HepG2 (cell line): ENCODE data around the gene RMI2. TPM values are rescaled to one million over a fixed set of nuclear protein-coding genes. Genes with fewer than 3 reads are reported as not detected.

Source experiments
- ATAD3A ChIP-seq: sonication (generic); formaldehyde crosslinking; IDR thresholded peaks from 2 replicates; pipeline ENCODE4 v1.4.0; 2020; ENCODE audit warnings: missing genetic modification reagents
- CBX5 ChIP-seq: sonication (generic); formaldehyde crosslinking; IDR thresholded peaks from 2 replicates; pipeline ENCODE4 v1.4.0; 2020; ENCODE audit warnings: missing genetic modification reagents, borderline replicate concordance
- DPF2 ChIP-seq: sonication (generic); formaldehyde crosslinking; IDR thresholded peaks from 2 replicates; pipeline ENCODE4 v1.4.0; 2020; ENCODE audit warnings: mild to moderate bottlenecking, low read depth, missing genetic modification reagents, borderline replicate concordance
- EEA1 ChIP-seq: sonication (generic); formaldehyde crosslinking; IDR thresholded peaks from 2 replicates; pipeline ENCODE4 v1.5.1; 2020; ENCODE audit warnings: mild to moderate bottlenecking, missing genetic modification reagents, borderline replicate concordance
- KDM6A ChIP-seq: IDR thresholded peaks from 2 replicates; pipeline ENCODE4 v1.6.1; 2016; ENCODE audit warnings: low read depth
- KLF11 ChIP-seq: IDR thresholded peaks from 2 replicates; pipeline ENCODE4 v1.6.1; 2016; ENCODE audit warnings: missing compliant biosample characterization
- KLF9 ChIP-seq: IDR thresholded peaks from 2 replicates; pipeline ENCODE4 v1.6.1; 2016; ENCODE audit warnings: low read depth
- SETDB1 ChIP-seq: sonication (generic); formaldehyde crosslinking; IDR thresholded peaks from 2 replicates; pipeline ENCODE4 v1.5.1; 2020; ENCODE audit warnings: missing genetic modification reagents, mild to moderate bottlenecking, borderline replicate concordance
- SIN3B ChIP-seq: fragments of 150-350 bp; IDR thresholded peaks from 2 replicates; pipeline ENCODE4 v1.6.1; 2014; ENCODE audit warnings: low read length
- SMARCC2 ChIP-seq: fragments of 450-650 bp; IDR thresholded peaks from 2 replicates; pipeline ENCODE4 v1.6.1; 2017; ENCODE audit warnings: antibody characterized with exemption, mild to moderate bottlenecking
- ZNF331 ChIP-seq: sonication (generic); formaldehyde crosslinking; IDR thresholded peaks from 2 replicates; pipeline ENCODE4 v1.4.0; 2020; ENCODE audit warnings: missing genetic modification reagents
- ZNF766 ChIP-seq: sonication (generic); formaldehyde crosslinking; IDR thresholded peaks from 2 replicates; pipeline ENCODE4 v1.5.0; 2020; ENCODE audit warnings: missing genetic modification reagents, borderline replicate concordance
- polyA plus RNA-seq, 8 experiments: library from polyadenylated mRNA; depleted of rRNA in 3 of 8; stranded (reverse) in 7 of 8; unstranded in 1 of 8; fragments of >200 nt; fragmentation: Illumina TruSeq in 4 of 8; extraction: Trizol in 4 of 8; gene quantifications; 2 replicates each; pipeline versions ENCODE4 v1.2.1 to v1.2.3, GENCODE V29; 2011 to 2016; ENCODE audit warnings: low read depth in 4 of 8, missing spikeins in 1 of 8, mixed read lengths in 1 of 8; ENCODE audit not compliant: insufficient read depth in 1 of 8
- total RNA-seq, 5 experiments: library from RNA; depleted of rRNA; stranded (reverse); fragments of >200 nt; fragmentation: Illumina TruSeq; extraction: Trizol; gene quantifications; 2 replicates each; pipeline ENCODE4 v1.2.3, GENCODE V29; 2016; ENCODE audit warnings: low read depth in 1 of 5
- TF ChIP-seq, protein P1 (sequence below): sonication (generic); formaldehyde crosslinking; IDR thresholded peaks from 2 replicates; pipeline ENCODE4 v1.4.0; 2020; ENCODE audit warnings: missing genetic modification reagents
- TF ChIP-seq, protein P2 (sequence below): sonication (generic); formaldehyde crosslinking; IDR thresholded peaks from 2 replicates; pipeline ENCODE4 v1.4.0; 2020; ENCODE audit warnings: missing genetic modification reagents, borderline replicate concordance
- TF ChIP-seq, protein P3 (sequence below): sonication (generic); formaldehyde crosslinking; IDR thresholded peaks from 2 replicates; pipeline ENCODE4 v1.4.0; 2020; ENCODE audit warnings: mild to moderate bottlenecking, missing genetic modification reagents
- TF ChIP-seq, protein P4 (sequence below): sonication (generic); formaldehyde crosslinking; IDR thresholded peaks from 2 replicates; pipeline ENCODE4 v1.5.0; 2020; ENCODE audit warnings: mild to moderate bottlenecking, missing genetic modification reagents, borderline replicate concordance

Gene RMI2
- total and polyA plus RNA-seq, 2 of the 13 experiments (the other 11 are each of a cell fraction or from before 2014, with no cell fraction given), result 24.5 to 55.7 TPM

DNA sequence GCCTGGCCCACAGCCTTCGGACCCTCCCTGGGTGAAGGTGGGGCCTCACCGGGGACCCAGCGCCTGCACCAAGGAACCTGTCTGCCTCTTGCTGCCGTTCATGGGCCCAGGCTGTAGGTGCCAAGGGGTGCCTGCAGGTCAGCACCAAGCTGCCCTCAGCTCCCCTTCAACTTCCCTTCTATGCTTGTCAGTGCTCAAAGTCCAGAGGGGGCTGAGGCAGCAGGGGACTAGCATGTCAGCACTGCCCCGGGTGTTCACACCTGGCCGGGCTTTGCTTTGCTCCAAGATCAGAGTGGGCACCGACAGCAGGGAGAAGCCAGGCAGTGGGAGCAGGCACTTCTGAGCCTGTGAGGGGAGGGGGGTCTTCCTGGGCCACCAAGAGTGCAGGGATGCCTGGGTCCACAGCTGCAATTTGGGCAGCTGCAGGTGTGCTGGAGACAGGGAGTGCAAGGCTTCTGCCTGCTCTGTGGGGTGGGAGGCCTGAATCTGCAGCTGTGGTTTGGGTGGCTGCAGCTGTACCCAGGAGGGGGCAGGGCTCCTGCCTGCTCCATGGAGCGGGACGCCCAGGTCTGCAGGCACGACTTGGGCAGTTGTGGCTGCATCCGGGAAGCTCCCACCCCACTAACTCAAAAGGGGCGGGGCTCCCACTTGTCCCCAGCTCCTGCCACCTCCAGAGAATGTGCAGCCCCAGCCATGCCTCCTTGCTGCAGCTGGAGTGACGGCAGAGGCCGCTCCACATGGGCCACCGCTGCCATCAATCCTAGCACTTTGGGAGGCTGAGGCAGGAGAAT, 36.6 kb upstream of the RMI2 start (continued):
- peak; percentile 49; the same call in 1 of the 2 replicates for TF ChIP-seq DPF2 (CRISPR knock-in tag)
- TF ChIP-seq KDM6A, result peak; percentile 63
- no peak for TF ChIP-seq ATAD3A
- TF ChIP-seq, protein P1, sequence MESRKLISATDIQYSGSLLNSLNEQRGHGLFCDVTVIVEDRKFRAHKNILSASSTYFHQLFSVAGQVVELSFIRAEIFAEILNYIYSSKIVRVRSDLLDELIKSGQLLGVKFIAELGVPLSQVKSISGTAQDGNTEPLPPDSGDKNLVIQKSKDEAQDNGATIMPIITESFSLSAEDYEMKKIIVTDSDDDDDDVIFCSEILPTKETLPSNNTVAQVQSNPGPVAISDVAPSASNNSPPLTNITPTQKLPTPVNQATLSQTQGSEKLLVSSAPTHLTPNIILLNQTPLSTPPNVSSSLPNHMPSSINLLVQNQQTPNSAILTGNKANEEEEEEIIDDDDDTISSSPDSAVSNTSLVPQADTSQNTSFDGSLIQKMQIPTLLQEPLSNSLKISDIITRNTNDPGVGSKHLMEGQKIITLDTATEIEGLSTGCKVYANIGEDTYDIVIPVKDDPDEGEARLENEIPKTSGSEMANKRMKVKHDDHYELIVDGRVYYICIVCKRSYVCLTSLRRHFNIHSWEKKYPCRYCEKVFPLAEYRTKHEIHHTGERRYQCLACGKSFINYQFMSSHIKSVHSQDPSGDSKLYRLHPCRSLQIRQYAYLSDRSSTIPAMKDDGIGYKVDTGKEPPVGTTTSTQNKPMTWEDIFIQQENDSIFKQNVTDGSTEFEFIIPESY (CRISPR knock-in tag), result no peak; the same call in 1 of the 2 replicates
- TF ChIP-seq SETDB1 (CRISPR knock-in tag), result no peak
- no peak for TF ChIP-seq KLF9 (CRISPR knock-in tag)
- TF ChIP-seq, protein P2, sequence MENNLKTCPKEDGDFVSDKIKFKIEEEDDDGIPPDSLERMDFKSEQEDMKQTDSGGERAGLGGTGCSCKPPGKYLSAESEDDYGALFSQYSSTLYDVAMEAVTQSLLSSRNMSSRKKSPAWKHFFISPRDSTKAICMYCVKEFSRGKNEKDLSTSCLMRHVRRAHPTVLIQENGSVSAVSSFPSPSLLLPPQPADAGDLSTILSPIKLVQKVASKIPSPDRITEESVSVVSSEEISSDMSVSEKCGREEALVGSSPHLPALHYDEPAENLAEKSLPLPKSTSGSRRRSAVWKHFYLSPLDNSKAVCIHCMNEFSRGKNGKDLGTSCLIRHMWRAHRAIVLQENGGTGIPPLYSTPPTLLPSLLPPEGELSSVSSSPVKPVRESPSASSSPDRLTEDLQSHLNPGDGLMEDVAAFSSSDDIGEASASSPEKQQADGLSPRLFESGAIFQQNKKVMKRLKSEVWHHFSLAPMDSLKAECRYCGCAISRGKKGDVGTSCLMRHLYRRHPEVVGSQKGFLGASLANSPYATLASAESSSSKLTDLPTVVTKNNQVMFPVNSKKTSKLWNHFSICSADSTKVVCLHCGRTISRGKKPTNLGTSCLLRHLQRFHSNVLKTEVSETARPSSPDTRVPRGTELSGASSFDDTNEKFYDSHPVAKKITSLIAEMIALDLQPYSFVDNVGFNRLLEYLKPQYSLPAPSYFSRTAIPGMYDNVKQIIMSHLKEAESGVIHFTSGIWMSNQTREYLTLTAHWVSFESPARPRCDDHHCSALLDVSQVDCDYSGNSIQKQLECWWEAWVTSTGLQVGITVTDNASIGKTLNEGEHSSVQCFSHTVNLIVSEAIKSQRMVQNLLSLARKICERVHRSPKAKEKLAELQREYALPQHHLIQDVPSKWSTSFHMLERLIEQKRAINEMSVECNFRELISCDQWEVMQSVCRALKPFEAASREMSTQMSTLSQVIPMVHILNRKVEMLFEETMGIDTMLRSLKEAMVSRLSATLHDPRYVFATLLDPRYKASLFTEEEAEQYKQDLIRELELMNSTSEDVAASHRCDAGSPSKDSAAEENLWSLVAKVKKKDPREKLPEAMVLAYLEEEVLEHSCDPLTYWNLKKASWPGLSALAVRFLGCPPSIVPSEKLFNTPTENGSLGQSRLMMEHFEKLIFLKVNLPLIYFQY (CRISPR knock-in tag), result no peak; the same call in 1 of the 2 replicates
- TF ChIP-seq, protein P3, sequence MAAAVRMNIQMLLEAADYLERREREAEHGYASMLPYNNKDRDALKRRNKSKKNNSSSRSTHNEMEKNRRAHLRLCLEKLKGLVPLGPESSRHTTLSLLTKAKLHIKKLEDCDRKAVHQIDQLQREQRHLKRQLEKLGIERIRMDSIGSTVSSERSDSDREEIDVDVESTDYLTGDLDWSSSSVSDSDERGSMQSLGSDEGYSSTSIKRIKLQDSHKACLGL (CRISPR knock-in tag), result peak; percentile 44; the same call in 1 of the 2 replicates
- TF ChIP-seq CBX5 (CRISPR knock-in tag), result peak; percentile 69; the same call in 1 of the 2 replicates
- TF ChIP-seq, protein P4, sequence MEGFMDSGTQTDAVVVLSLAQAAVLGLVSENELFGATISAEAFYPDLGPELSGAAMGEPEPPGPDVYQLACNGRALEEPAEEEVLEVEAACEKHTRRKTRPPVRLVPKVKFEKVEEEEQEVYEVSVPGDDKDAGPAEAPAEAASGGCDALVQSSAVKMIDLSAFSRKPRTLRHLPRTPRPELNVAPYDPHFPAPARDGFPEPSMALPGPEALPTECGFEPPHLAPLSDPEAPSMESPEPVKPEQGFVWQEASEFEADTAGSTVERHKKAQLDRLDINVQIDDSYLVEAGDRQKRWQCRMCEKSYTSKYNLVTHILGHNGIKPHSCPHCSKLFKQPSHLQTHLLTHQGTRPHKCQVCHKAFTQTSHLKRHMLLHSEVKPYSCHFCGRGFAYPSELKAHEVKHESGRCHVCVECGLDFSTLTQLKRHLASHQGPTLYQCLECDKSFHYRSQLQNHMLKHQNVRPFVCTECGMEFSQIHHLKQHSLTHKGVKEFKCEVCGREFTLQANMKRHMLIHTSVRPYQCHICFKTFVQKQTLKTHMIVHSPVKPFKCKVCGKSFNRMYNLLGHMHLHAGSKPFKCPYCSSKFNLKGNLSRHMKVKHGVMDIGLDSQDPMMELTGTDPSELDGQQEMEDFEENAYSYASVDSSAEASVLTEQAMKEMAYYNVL (CRISPR knock-in tag), result peak; percentile 81; the same call in 1 of the 2 replicates
- TF ChIP-seq SMARCC2, result no peak
- TF ChIP-seq SIN3B, result no peak
- TF ChIP-seq KLF11, result no peak
- TF ChIP-seq ZNF331 (CRISPR knock-in tag), result no peak; the same call in 1 of the 2 replicates
- TF ChIP-seq EEA1 (CRISPR knock-in tag), result no peak; the same call in 1 of the 2 replicates
- TF ChIP-seq ZNF766 (CRISPR knock-in tag), result no peak; the same call in 1 of the 2 replicates
